ENCODE measurements around the gene CLCN6.

Gene CLCN6

GRCh38 chr1:11880911-11881748 is 75.1 kb downstream of the CLCN6 start:
- no peak for DNase-seq

DNA sequence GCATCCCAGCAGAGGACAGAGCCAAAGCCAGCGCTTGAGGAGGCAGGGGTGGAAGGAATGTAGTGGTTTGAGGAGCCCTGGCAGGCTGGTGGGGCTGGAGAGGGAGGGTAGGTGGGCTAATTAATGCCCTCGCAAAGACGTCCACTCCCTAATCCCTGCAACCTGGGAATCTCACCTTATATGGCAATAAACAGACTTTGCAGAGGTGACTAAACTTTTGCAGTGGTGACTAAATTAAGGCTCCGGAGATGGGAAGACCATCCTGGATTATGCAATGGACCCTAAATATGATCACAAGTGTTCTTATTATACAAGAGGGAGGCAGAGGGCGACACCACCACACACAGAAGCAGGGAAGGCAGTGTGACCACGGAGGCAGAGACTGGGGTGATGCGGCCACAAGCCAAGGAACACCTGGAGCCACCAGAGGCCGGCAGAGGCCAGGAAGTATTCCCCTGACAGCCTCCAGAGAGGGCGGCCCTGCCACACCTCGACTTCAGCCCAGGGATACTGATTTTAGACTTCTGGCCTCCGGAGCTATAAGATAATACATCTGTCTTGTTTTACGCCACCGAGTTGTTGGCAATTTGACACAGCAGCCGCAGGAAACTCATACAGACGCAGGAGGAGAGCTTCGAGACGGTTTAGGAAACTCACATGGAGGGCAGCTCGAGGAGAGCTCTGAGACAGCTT is 75.9 kb downstream of the CLCN6 start:
- DNase-seq: no peak

DNA sequence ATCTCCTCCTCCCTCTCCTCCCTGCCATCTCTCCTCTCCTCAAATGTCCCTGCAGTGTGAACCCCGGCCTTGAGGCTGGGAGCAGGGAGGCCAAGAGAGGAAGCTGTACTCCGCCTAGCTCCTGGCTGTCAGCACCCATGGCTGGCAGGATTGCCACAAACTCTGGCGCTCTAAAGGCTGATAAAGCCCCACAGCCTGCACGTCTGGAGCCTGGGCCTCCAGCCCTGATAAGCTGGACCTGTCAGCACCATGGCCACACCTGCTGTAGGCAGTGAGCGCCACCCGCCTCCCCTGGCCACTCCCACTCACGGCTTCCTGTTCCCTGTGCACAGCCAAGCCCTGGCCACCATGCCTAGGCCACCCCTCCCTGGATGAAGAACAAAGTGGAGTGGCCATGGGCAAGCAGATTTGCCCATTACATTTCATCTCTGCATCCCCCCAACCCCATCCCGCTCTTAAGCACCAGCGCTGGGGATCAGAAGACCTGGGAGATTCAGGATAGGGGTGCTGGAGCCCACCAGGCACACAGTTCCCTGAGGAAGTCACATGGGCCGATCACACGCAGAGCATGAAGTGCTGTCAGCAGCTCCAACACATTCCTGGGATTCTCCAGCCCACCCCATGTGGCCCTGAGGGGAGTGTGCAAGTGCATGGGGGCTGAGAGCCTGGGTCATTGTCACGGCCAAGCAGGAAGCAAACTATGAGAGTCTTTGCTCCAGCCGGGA is 77.0 kb downstream of the CLCN6 start:
- DNase-seq: no peak

GRCh38 chr1:11885916-11886315 is 79.9 kb downstream of the CLCN6 start:
- DNase-seq: no peak

DNA sequence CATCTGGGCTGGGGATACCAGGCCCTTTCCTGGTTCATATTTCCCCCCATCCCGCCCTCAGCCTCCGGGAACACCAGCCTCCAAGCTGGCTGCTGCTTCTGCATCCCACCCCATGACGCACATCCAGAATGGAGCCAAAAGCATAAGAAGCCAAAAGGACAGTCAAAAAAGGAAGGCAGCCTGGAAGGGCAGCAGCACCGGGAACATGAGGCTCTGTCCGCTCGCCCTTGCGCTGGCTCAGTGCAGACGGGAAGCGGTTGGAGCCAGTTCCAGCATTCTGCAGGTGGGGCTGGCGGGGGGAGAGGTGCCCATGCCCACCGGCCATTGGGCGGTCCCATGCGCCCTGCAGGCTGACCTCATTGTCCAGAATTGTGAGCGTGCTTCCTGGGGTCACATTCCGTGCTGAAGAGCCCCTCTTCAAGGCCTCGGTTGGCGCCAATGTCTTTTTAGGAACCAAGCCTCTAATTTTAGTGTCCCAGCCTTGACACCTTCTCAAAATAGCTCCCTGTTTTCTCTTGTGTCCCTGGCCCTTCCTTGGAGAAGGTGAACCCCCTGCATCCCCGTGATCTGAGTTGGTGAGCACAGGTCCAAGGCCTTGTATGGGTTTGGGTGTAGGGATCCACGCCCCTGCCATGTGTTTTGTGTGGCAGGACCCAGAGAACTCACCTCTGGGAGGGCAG is 81.1 kb downstream of the CLCN6 start:
- DNase-seq: no peak

DNA sequence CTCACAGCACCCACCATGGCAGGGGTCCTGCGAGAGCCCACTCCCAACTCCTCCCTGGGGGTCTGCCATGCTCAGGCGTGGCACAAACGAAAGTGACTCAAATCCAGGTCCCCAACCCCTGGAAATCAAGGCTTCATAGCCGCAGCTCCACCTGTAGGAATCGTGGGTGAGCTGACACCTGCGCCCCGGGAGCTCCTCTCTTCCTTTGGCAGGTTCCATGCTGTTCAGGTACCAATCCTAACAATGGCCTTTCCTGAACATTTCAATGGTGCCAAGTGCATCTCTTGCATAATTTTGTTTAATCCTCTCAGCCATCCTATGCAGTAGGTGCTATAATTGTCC is 81.6 kb downstream of the CLCN6 start:
- DNase-seq: no peak

- no peak for DNase-seq
Measured at GRCh38 chr1:11888206-11888876, 82.3 kb downstream of the CLCN6 start.

- DNase-seq: no peak
Measured at GRCh38 chr1:11888877-11889208, 82.9 kb downstream of the CLCN6 start.

DNA sequence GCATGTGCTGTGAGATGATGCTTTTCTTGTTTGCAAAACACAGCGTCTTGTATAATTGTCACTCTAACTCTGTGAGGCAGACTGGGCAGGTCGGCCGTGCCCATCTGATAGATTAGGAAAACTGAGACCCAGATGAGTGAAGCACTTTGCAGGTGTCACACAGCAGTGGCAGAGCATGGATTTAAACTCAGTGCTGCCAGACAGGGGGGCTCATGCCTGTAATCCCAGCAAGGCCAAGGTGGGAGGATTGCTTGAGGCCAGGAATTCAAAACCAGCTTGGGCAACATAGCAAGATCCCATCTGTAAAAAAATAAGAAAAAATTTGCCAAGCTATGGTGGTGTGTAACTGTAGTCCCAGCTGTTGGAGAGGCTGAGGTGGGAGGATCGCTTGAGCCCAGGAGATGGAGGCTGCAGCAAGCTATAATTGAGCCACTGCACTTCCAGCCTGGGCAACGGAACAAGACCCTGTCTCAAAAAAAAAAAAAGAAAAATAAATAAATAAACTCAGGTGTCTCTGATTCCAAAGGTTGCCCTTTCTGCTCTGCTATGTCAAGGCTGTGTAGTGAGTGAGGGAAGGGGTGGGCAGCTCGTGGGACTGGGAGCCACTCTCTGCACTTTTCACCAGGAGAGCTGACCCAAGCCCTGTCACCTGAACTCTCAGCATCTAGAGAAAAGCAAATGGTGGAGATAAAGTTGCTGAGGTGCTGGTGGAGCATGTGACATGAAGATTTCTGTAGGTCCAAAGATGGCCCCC is 85.6 kb downstream of the CLCN6 start:
- DNase-seq: no peak

Measured in stimulated activated CD4-positive, alpha-beta T cell treated with anti-CD3 and anti-CD28 coated beads, Interleukin-4, amount 100 ng/mL, for 24 hours (primary cell).